Ishikawa (cell line): ENCODE measurements around the gene INSIG1.
A peak's percentile ranks its signal among the peaks of the same experiment; 100 is the strongest.

Experiments used
- CEBPB ChIP-seq: IDR thresholded peaks from 2 replicates; pipeline ENCODE4 v1.6.1; 2012
- CREB1 ChIP-seq: IDR thresholded peaks from 2 replicates; pipeline ENCODE4 v1.6.1; 2012; ENCODE audit warnings: low read depth
- EGR1 ChIP-seq: IDR thresholded peaks from 2 replicates; pipeline ENCODE4 v1.6.1; 2012
- EP300 ChIP-seq: IDR thresholded peaks from 2 replicates; pipeline ENCODE4 v1.6.1; 2012; ENCODE audit warnings: borderline replicate concordance
- FOXM1 ChIP-seq: IDR thresholded peaks from 2 replicates; pipeline ENCODE4 v1.6.1; 2012; ENCODE audit warnings: low read depth, borderline replicate concordance
- MAX ChIP-seq: IDR thresholded peaks from 2 replicates; pipeline ENCODE4 v1.6.1; 2012
- RAD21 ChIP-seq: IDR thresholded peaks from 2 replicates; pipeline ENCODE4 v1.6.1; 2012; ENCODE audit warnings: low read depth
- REST ChIP-seq: IDR thresholded peaks from 2 replicates; pipeline ENCODE4 v1.6.1; 2012; ENCODE audit warnings: low read depth, mild to moderate bottlenecking
- USF1 ChIP-seq: IDR thresholded peaks from 2 replicates; pipeline ENCODE4 v1.6.1; 2012
- YY1 ChIP-seq: IDR thresholded peaks from 2 replicates; pipeline ENCODE4 v1.6.1; 2012; ENCODE audit warnings: low read depth
- ZBTB7A ChIP-seq: IDR thresholded peaks from 2 replicates; pipeline ENCODE4 v1.6.1; 2012; ENCODE audit warnings: low read depth

- no peak for TF ChIP-seq CREB1
- TF ChIP-seq RAD21 = no peak
- no peak for TF ChIP-seq CEBPB
- no peak for TF ChIP-seq YY1
- TF ChIP-seq EGR1 = no peak
- no peak for TF ChIP-seq USF1
- TF ChIP-seq FOXM1 = no peak
- no peak for TF ChIP-seq MAX
- TF ChIP-seq ZBTB7A = no peak
- TF ChIP-seq REST = no peak
- TF ChIP-seq EP300 = 0 out of 2 replicates have a peak, but pooled peaks have one; percentile 33
These were observed 45.2 kb upstream of the INSIG1 start for GRCh38 chr7:155252444-155252887.
